Peyer's patch (tissue), 4 donors: Measurements from ENCODE around the gene FNBP1L.

Source experiments
- CTCF ChIP-seq, 6 experiments: fragments of 450-650 bp in 4 of 6; fragments of 200-600 bp in 2 of 6; sonication (generic) in 1 of 6; IDR thresholded peaks; one replicate each; pipeline ENCODE4 v1.5.1; 2017 to 2019; ENCODE audit warnings: antibody characterized with exemption in 6 of 6, mild to moderate bottlenecking in 3 of 6, moderate library complexity in 1 of 6
- POLR2A ChIP-seq, 2 donors: fragments of 450-650 bp; IDR thresholded peaks; one replicate each; pipeline ENCODE4 v1.5.1; 2017; ENCODE audit warnings: antibody characterized with exemption in 2 of 2, mild to moderate bottlenecking in 2 of 2, moderate library complexity in 2 of 2

GRCh38 chr1:93437976-93438605 is 9.8 kb upstream of the FNBP1L start:
- TF ChIP-seq CTCF (IDR thresholded peaks at IDR 0.05) = peak; percentile 21 to 85 (median 59)
- TF ChIP-seq POLR2A (IDR thresholded peaks at IDR 0.05) = no peak
